Measurements from ENCODE around the gene RALGAPA1.
"Not testable (repeated sequence)": the region's sequence is repeated elsewhere in the genome, so short reads cannot be mapped to it uniquely, and the experiment has no call there.

Gene RALGAPA1

DNA sequence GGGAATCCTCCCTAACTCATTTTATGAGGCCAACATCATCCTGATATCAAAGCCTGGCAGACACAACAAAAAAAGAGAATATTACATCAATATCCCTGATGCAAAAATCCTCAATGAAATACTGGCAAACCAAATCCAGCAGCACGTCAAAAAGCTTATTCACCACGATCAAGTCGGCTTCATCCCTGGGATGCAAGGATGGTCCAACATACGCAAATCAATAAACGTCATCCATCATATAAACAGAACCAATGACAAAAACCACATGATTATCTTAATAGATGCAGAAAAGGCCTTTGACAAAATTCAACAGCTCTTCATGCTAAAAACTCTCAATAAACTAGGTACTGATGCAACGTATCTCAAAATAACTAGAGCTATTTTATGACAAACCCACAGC lies 189.1 kb downstream of the RALGAPA1 start:
- WGBS (ENCODE audit: extremely low coverage, insufficient coverage, insufficient read length) = no CpG with 5 or more reads among the region's 6 CpGs
- H2AK5ac ChIP-seq (ENCODE audit: low read length); H3K18ac ChIP-seq (ENCODE audit: low read length); H3K4me2 ChIP-seq (ENCODE audit: low read length); H2BK5ac ChIP-seq (ENCODE audit: low read depth, low read length, poor library complexity); H3K4ac ChIP-seq (ENCODE audit: low read depth, low read length); H3K79me2 ChIP-seq (ENCODE audit: control insufficient read depth, insufficient read depth, low read length, poor library complexity); H3K79me1 ChIP-seq (ENCODE audit: low read length); H4K12ac ChIP-seq (ENCODE audit: low read depth, low read length); H3K27me3 ChIP-seq (ENCODE audit: insufficient read depth, low read length); H3K4me1 ChIP-seq (ENCODE audit: control insufficient read depth in 1 of 2, insufficient read depth in 2 of 2, low read length in 2 of 2); H3K9ac ChIP-seq (ENCODE audit: low read length); H3K9me3 ChIP-seq (ENCODE audit: insufficient read depth, low read depth, low read length); DNase-seq; H4K8ac ChIP-seq (ENCODE audit: low read depth, low read length); H2AFZ ChIP-seq (ENCODE audit: insufficient read depth, low read length, poor library complexity); H2BK120ac ChIP-seq (ENCODE audit: insufficient read depth, low read length, poor library complexity); H3K23ac ChIP-seq (ENCODE audit: low read length); H3K36me3 ChIP-seq (ENCODE audit: control insufficient read depth in 1 of 2, insufficient read depth in 2 of 2, low read length in 2 of 2); H3K4me3 ChIP-seq (ENCODE audit: low read depth, low read length); H2BK12ac ChIP-seq (ENCODE audit: low read length); H3K14ac ChIP-seq (ENCODE audit: low read length); H4K91ac ChIP-seq (ENCODE audit: low read depth, low read length); H3K27ac ChIP-seq (ENCODE audit: low read depth, low read length): not testable (repeated sequence)

DNA sequence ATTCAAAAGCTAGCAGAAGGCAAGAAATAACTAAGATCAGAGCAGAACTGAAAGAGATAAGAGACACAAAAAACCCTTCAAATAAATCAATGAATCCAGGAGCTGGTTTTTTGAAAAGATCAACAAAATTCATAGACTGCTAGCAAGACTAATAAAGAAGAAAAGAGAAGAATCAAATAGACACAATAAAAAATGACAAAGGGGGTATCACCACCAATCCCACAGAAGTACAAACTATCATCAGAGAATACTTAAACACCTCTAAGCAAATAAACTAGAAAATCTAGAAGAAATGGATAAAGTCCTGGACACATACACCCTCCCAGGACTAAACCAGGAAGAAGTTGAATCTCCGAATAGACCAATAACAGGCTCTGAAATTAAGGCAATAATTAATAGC lies 189.6 kb downstream of the RALGAPA1 start:
- no CpG with 5 or more reads among the region's 1 CpG for WGBS (ENCODE audit: extremely low coverage, insufficient coverage, insufficient read length)
- H3K4me2 ChIP-seq (ENCODE audit: low read length); H3K4me1 ChIP-seq (ENCODE audit: control insufficient read depth in 1 of 2, insufficient read depth in 2 of 2, low read length in 2 of 2); H2BK120ac ChIP-seq (ENCODE audit: insufficient read depth, low read length, poor library complexity); H3K4me3 ChIP-seq (ENCODE audit: low read depth, low read length); H2BK12ac ChIP-seq (ENCODE audit: low read length); H3K18ac ChIP-seq (ENCODE audit: low read length); H3K27ac ChIP-seq (ENCODE audit: low read depth, low read length); H3K14ac ChIP-seq (ENCODE audit: low read length); H4K8ac ChIP-seq (ENCODE audit: low read depth, low read length); H2BK5ac ChIP-seq (ENCODE audit: low read depth, low read length, poor library complexity); H3K36me3 ChIP-seq (ENCODE audit: control insufficient read depth in 1 of 2, insufficient read depth in 2 of 2, low read length in 2 of 2); H4K91ac ChIP-seq (ENCODE audit: low read depth, low read length); H3K9ac ChIP-seq (ENCODE audit: low read length); DNase-seq; H3K9me3 ChIP-seq (ENCODE audit: insufficient read depth, low read depth, low read length); H3K27me3 ChIP-seq (ENCODE audit: insufficient read depth, low read length); H2AFZ ChIP-seq (ENCODE audit: insufficient read depth, low read length, poor library complexity); H4K12ac ChIP-seq (ENCODE audit: low read depth, low read length); H3K23ac ChIP-seq (ENCODE audit: low read length); H3K79me1 ChIP-seq (ENCODE audit: low read length); H3K4ac ChIP-seq (ENCODE audit: low read depth, low read length); H3K79me2 ChIP-seq (ENCODE audit: control insufficient read depth, insufficient read depth, low read length, poor library complexity); H2AK5ac ChIP-seq (ENCODE audit: low read length): not testable (repeated sequence)

- H2AK5ac ChIP-seq (ENCODE audit: low read length) = no peak overlapping the region
- H3K4me2 ChIP-seq (ENCODE audit: low read length) = no peak overlapping the region
- no peaks in the 10 kb centered on the region for H3K4me1 ChIP-seq (ENCODE audit: control insufficient read depth in 1 of 2, insufficient read depth in 2 of 2, low read length in 2 of 2)
- no peaks in the 10 kb centered on the region for H3K79me1 ChIP-seq (ENCODE audit: low read length)
- H3K36me3 ChIP-seq (ENCODE audit: control insufficient read depth in 1 of 2, insufficient read depth in 2 of 2, low read length in 2 of 2) = no peaks in the 10 kb centered on the region
- no peak overlapping the region for H2BK12ac ChIP-seq (ENCODE audit: low read length)
- H2BK5ac ChIP-seq (ENCODE audit: low read depth, low read length, poor library complexity) = no peak overlapping the region
- H3K27me3 ChIP-seq (ENCODE audit: insufficient read depth, low read length) = no peaks in the 10 kb centered on the region
- H3K14ac ChIP-seq (ENCODE audit: low read length) = no peak overlapping the region
- no peak overlapping the region for H3K4me3 ChIP-seq (ENCODE audit: low read depth, low read length)
- no peak overlapping the region for H2BK120ac ChIP-seq (ENCODE audit: insufficient read depth, low read length, poor library complexity)
- no peak overlapping the region for H3K4ac ChIP-seq (ENCODE audit: low read depth, low read length)
- no peak overlapping the region for H3K9ac ChIP-seq (ENCODE audit: low read length)
- H4K8ac ChIP-seq (ENCODE audit: low read depth, low read length) = no peak overlapping the region
- no peaks in the 10 kb centered on the region for H3K79me2 ChIP-seq (ENCODE audit: control insufficient read depth, insufficient read depth, low read length, poor library complexity)
- H4K91ac ChIP-seq (ENCODE audit: low read depth, low read length) = no peak overlapping the region
- no peak overlapping the region for H3K23ac ChIP-seq (ENCODE audit: low read length)
- no peak overlapping the region for H2AFZ ChIP-seq (ENCODE audit: insufficient read depth, low read length, poor library complexity)
- DNase-seq = no peak
- no peak overlapping the region for H3K27ac ChIP-seq (ENCODE audit: low read depth, low read length)
- H3K9me3 ChIP-seq (ENCODE audit: insufficient read depth, low read depth, low read length) = no peaks in the 10 kb centered on the region
- no peak overlapping the region for H4K12ac ChIP-seq (ENCODE audit: low read depth, low read length)
- H3K18ac ChIP-seq (ENCODE audit: low read length) = no peak overlapping the region
- no CpG with 5 or more reads among the region's 3 CpGs for WGBS (ENCODE audit: extremely low coverage, insufficient coverage, insufficient read length)
Observed at GRCh38 chr14:35617500-35617899, 191.6 kb downstream of the RALGAPA1 start.

DNA sequence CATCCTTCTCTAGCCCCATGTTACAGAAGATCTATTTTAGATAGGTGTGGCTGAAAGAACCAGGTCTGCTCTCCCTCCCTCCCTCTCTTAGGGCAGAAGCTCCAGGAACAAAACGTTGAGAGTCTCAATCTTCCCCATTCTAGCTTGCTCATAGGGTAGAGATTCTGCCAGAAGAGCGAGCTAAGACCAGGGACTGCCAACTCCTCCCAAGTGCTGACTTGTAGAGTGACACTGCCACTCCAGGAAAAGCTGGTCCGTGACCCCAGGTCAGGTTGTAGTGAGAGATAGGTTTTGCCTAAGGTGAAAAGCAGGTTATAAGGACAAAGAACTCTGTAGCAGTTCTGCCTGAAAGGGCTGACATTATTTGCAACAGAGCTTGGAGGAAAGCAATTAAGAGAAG lies 201.7 kb downstream of the RALGAPA1 start:
- no peak overlapping the region for H4K12ac ChIP-seq (ENCODE audit: low read depth, low read length)
- no peaks in the 10 kb centered on the region for H3K9me3 ChIP-seq (ENCODE audit: insufficient read depth, low read depth, low read length)
- no peak overlapping the region for H3K18ac ChIP-seq (ENCODE audit: low read length)
- no peak overlapping the region for H3K4me3 ChIP-seq (ENCODE audit: low read depth, low read length)
- no peak overlapping the region for H3K23ac ChIP-seq (ENCODE audit: low read length)
- no peak overlapping the region for H2BK12ac ChIP-seq (ENCODE audit: low read length)
- H3K27ac ChIP-seq (ENCODE audit: low read depth, low read length) = no peak overlapping the region
- H3K79me2 ChIP-seq (ENCODE audit: control insufficient read depth, insufficient read depth, low read length, poor library complexity) = no peaks in the 10 kb centered on the region
- H2AFZ ChIP-seq (ENCODE audit: insufficient read depth, low read length, poor library complexity) = no peak overlapping the region
- H2AK5ac ChIP-seq (ENCODE audit: low read length) = no peak overlapping the region
- no peak for DNase-seq
- no peak overlapping the region for H3K4me2 ChIP-seq (ENCODE audit: low read length)
- no peak overlapping the region for H3K4ac ChIP-seq (ENCODE audit: low read depth, low read length)
- no peaks in the 10 kb centered on the region for H3K36me3 ChIP-seq (ENCODE audit: control insufficient read depth in 1 of 2, insufficient read depth in 2 of 2, low read length in 2 of 2)
- no peaks in the 10 kb centered on the region for H3K4me1 ChIP-seq (ENCODE audit: control insufficient read depth in 1 of 2, insufficient read depth in 2 of 2, low read length in 2 of 2)
- no peak overlapping the region for H2BK5ac ChIP-seq (ENCODE audit: low read depth, low read length, poor library complexity)
- no CpG with 5 or more reads among the region's 3 CpGs for WGBS (ENCODE audit: extremely low coverage, insufficient coverage, insufficient read length)
- no peaks in the 10 kb centered on the region for H3K27me3 ChIP-seq (ENCODE audit: insufficient read depth, low read length)
- no peaks in the 10 kb centered on the region for H3K79me1 ChIP-seq (ENCODE audit: low read length)
- no peak overlapping the region for H4K91ac ChIP-seq (ENCODE audit: low read depth, low read length)
- H4K8ac ChIP-seq (ENCODE audit: low read depth, low read length) = no peak overlapping the region
- H2BK120ac ChIP-seq (ENCODE audit: insufficient read depth, low read length, poor library complexity) = no peak overlapping the region
- H3K14ac ChIP-seq (ENCODE audit: low read length) = no peak overlapping the region
- H3K9ac ChIP-seq (ENCODE audit: low read length) = no peak overlapping the region

Measured in trophoblast cell (in vitro differentiated cells and primary cell).